ENCODE measurements around the gene ST6GAL1. TPM values are rescaled to one million over a fixed set of nuclear protein-coding genes. Genes with fewer than 3 reads are reported as not detected.

The ST6GAL1 gene
- total and polyA plus RNA-seq, 2 of the 8 experiments (the other 6 are each of a cell fraction or from before 2014, with no cell fraction given) = 62.8 to 80.9 TPM

DNA sequence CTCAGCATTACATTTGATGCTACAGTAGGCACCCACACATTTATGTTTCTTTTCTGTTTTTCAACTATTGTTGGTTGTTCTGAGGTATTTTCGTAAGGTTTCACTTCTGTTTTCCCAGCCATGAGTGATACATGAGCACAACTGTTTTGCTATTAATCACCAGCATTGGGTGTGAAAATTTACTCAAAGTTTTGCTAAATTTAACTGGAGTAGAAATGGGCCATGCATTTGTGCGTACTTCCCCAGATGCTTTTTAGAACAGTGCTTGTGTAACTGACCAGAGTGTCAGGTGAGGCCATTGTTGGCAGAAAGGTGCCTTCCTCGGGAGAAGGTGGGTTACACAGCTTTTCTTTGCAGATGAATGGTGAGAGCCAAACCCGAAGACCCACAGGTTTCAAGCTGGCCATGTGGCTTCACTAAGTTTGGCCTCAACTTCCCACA lies 70.4 kb downstream of the ST6GAL1 start (continued):
- no peak for TF ChIP-seq RBBP5 (IDR thresholded peaks at IDR 0.05; ENCODE audit: borderline replicate concordance, low read depth, low read length)

Measured in H1 (cell line).